ENCODE measurements around the gene RIPK4. TPM values are rescaled to one million over a fixed set of nuclear protein-coding genes. Genes with fewer than 3 reads are reported as not detected.

The RIPK4 gene
- polyA plus RNA-seq, 1 donor (not counting 4 experiments of a cell fraction or from before 2014, with no cell fraction given): 18.4 TPM

DNA sequence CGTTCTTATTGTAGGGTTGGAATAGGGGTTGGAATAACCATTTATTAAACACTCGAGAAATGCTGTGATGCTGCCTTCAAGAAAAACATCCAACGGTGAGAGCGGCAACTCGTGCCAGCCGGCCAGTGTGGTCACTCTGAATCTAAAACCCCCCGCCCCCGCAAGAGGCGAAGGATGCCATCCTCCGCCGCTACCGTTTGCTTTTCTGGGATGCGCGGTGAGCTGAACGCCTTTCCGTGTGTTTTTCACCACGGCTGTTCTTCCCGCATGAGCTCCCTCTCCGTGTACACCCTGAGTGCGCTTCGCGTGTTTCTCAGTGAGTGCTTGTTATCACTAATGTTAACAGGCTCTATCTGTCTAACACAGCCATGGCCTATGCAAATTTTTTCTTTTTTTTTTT is 42.0 kb upstream of the RIPK4 start:
- Histone ChIP-seq H3K27me3 (ENCODE audit: control insufficient read depth, extremely low read depth, insufficient read depth, low read length) (no peaks in the 10 kb centered on the region), H3K9me1 (ENCODE audit: control insufficient read depth, extremely low read depth, insufficient read depth, low read length) (no peaks in the 10 kb centered on the region), H3K9ac (ENCODE audit: control insufficient read depth, extremely low read depth, insufficient read depth, low read length) (no peak overlapping the region), H3K4me2 (ENCODE audit: control insufficient read depth, extremely low read depth, insufficient read depth, low read depth, low read length) (no peak overlapping the region), H3K4me3 (ENCODE audit: control insufficient read depth in 2 of 3, extremely low read depth in 1 of 3, insufficient read depth in 2 of 3, low read depth in 1 of 3, low read length in 3 of 3) (no peak overlapping the region), H3K4me1 (ENCODE audit: control insufficient read depth, extremely low read depth, insufficient read depth, low read length) (no peaks in the 10 kb centered on the region), H3K27ac (ENCODE audit: control insufficient read depth, insufficient read depth, low read length) (no peak overlapping the region), H3K79me2 (ENCODE audit: control insufficient read depth, insufficient read depth, low read length) (peaks cover 3% of the 10 kb centered on the region), H4K20me1 (ENCODE audit: control insufficient read depth, extremely low read depth, insufficient read depth, low read length) (no peaks in the 10 kb centered on the region), H3K9me3 (ENCODE audit: control insufficient read depth, low read depth, low read length) (no peaks in the 10 kb centered on the region), H2AFZ (ENCODE audit: control insufficient read depth, low read length) (no peak overlapping the region), H3K36me3 (ENCODE audit: control insufficient read depth in 2 of 2, extremely low read depth in 1 of 2, insufficient read depth in 2 of 2, low read length in 2 of 2) (peaks cover 6 to 18% of the 10 kb centered on the region in 2 experiments)
- FAIRE-seq (no peak), DNase-seq (ENCODE audit: low read depth, low spot score) (no peak)
- dilution Hi-C loops (cut with MboI; ENCODE audit: extremely low pct_ligation_motif_present, low sequenced_read_pairs): no loop called here
- TF ChIP-seq, protein P1, sequence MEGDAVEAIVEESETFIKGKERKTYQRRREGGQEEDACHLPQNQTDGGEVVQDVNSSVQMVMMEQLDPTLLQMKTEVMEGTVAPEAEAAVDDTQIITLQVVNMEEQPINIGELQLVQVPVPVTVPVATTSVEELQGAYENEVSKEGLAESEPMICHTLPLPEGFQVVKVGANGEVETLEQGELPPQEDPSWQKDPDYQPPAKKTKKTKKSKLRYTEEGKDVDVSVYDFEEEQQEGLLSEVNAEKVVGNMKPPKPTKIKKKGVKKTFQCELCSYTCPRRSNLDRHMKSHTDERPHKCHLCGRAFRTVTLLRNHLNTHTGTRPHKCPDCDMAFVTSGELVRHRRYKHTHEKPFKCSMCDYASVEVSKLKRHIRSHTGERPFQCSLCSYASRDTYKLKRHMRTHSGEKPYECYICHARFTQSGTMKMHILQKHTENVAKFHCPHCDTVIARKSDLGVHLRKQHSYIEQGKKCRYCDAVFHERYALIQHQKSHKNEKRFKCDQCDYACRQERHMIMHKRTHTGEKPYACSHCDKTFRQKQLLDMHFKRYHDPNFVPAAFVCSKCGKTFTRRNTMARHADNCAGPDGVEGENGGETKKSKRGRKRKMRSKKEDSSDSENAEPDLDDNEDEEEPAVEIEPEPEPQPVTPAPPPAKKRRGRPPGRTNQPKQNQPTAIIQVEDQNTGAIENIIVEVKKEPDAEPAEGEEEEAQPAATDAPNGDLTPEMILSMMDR (optimal IDR thresholded peaks at IDR 0.05 in 1 of 3, IDR thresholded peaks at IDR 0.05 in 1 of 3, conservative IDR thresholded peaks at IDR 0.05 in 1 of 3; ENCODE audit: extremely low read depth in 1 of 3, insufficient read depth in 2 of 3, low read length in 3 of 3): no peak
- TF ChIP-seq EZH2 (IDR thresholded peaks at IDR 0.05; ENCODE audit: low read length): no peak

DNA sequence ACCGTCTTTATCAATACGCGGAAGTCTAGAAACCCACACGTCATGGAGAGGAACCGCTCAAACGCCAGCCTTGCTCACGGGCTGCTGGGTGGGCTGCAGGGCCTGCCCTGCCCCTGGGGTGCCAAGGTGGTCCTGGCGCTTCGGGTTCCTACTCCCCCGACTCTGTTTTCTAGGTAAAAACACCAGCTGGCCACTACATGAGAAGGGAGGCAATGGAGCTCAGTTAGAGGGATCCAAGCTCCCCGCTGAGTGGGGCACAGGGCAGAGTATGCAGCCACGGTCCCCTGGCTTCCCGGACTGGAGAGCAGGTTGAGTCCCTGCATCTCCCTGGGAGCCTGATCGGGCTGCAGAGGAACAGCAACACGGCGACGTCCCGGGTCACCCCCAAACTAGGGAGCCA is 41.2 kb upstream of the RIPK4 start:
- Histone ChIP-seq H3K9me1 (ENCODE audit: control insufficient read depth, extremely low read depth, insufficient read depth, low read length) (no peaks in the 10 kb centered on the region), H3K9ac (ENCODE audit: control insufficient read depth, extremely low read depth, insufficient read depth, low read length) (no peak overlapping the region), H3K79me2 (ENCODE audit: control insufficient read depth, insufficient read depth, low read length) (peaks cover 3% of the 10 kb centered on the region), H3K27me3 (ENCODE audit: control insufficient read depth, extremely low read depth, insufficient read depth, low read length) (no peaks in the 10 kb centered on the region), H3K36me3 (ENCODE audit: control insufficient read depth in 2 of 2, extremely low read depth in 1 of 2, insufficient read depth in 2 of 2, low read length in 2 of 2) (peaks cover 5 to 15% of the 10 kb centered on the region in 2 experiments), H2AFZ (ENCODE audit: control insufficient read depth, low read length) (no peak overlapping the region), H3K4me2 (ENCODE audit: control insufficient read depth, extremely low read depth, insufficient read depth, low read depth, low read length) (no peak overlapping the region), H4K20me1 (ENCODE audit: control insufficient read depth, extremely low read depth, insufficient read depth, low read length) (no peaks in the 10 kb centered on the region), H3K9me3 (ENCODE audit: control insufficient read depth, low read depth, low read length) (no peaks in the 10 kb centered on the region), H3K27ac (ENCODE audit: control insufficient read depth, insufficient read depth, low read length) (no peak overlapping the region), H3K4me1 (ENCODE audit: control insufficient read depth, extremely low read depth, insufficient read depth, low read length) (no peaks in the 10 kb centered on the region), H3K4me3 (ENCODE audit: control insufficient read depth in 2 of 3, extremely low read depth in 1 of 3, insufficient read depth in 2 of 3, low read depth in 1 of 3, low read length in 3 of 3) (no peak overlapping the region)
- dilution Hi-C loops (cut with MboI; ENCODE audit: extremely low pct_ligation_motif_present, low sequenced_read_pairs): no loop called here
- FAIRE-seq (no peak), DNase-seq (ENCODE audit: low read depth, low spot score) (no peak)
- TF ChIP-seq EZH2 (IDR thresholded peaks at IDR 0.05; ENCODE audit: low read length): no peak
- TF ChIP-seq, protein P1 (optimal IDR thresholded peaks at IDR 0.05 in 1 of 3, IDR thresholded peaks at IDR 0.05 in 1 of 3, conservative IDR thresholded peaks at IDR 0.05 in 1 of 3; ENCODE audit: extremely low read depth in 1 of 3, insufficient read depth in 2 of 3, low read length in 3 of 3): no peak
